Vagina (tissue), 2 donors: Measurements from ENCODE around the gene CLEC4G. TPM values are rescaled to one million over a fixed set of nuclear protein-coding genes. Genes with fewer than 3 reads are reported as not detected.

Experiments
- DNase-seq, 2 donors: peaks; one replicate each; pipeline ENCODE4 v3.0.0-alpha.2; 2017; ENCODE audit errors: extremely low spot score in 2 of 2
- H3K27ac ChIP-seq: fragments of 200-600 bp; sonication (generic); one replicate; pipeline ENCODE4 v1.5.1; 2019
- H3K27me3 ChIP-seq: fragments of 200-600 bp; sonication (generic); one replicate; pipeline ENCODE4 v1.5.1; 2019
- H3K36me3 ChIP-seq, 2 donors: fragments of 200-600 bp; sonication (generic); one replicate each; pipeline ENCODE4 v1.5.1; 2017 to 2019
- H3K4me1 ChIP-seq: fragments of 200-600 bp; sonication (generic); one replicate; pipeline ENCODE4 v1.5.1; 2019
- H3K4me3 ChIP-seq, 2 donors: fragments of 200-600 bp; sonication (generic); 1 replicate in 1 of 2; 2 replicates in 1 of 2; pipeline ENCODE4 v1.5.1; 2016 to 2019
- H3K9me3 ChIP-seq: fragments of 200-600 bp; sonication (generic); one replicate; pipeline ENCODE4 v1.5.1; 2019
- POLR2A ChIP-seq, 2 donors: fragments of 450-650 bp; IDR thresholded peaks; one replicate each; pipeline ENCODE4 v1.6.1; 2017; ENCODE audit warnings: antibody characterized with exemption in 2 of 2, mild to moderate bottlenecking in 2 of 2, moderate library complexity in 2 of 2
- POLR2AphosphoS5 ChIP-seq, 2 donors: sonication (generic); formaldehyde crosslinking; IDR thresholded peaks; one replicate each; pipeline ENCODE4 v1.9.0; 2017; ENCODE audit warnings: antibody characterized with exemption in 2 of 2, mild to moderate bottlenecking in 2 of 2, low read depth in 1 of 2; ENCODE audit not compliant: insufficient read depth in 1 of 2
- intact Hi-C: fragments of 100-400 bp; cut with DNase I; formaldehyde crosslinking; loops from one replicate; pipeline ENCODE4 v1.15.1; 2023
- total RNA-seq: library from RNA; depleted of rRNA; stranded (reverse); fragments of >200 nt; gene quantifications from one replicate; pipeline ENCODE4 v1.2.3, GENCODE V29; 2016
- TF ChIP-seq, protein P1 (sequence below), 3 experiments: fragments of 450-650 bp in 2 of 3; fragments of 200-600 bp in 1 of 3; sonication (generic) in 1 of 3; IDR thresholded peaks; one replicate each; pipeline ENCODE4 v1.5.1; 2017 to 2019; ENCODE audit warnings: antibody characterized with exemption in 3 of 3, mild to moderate bottlenecking in 2 of 3, moderate library complexity in 2 of 3

CLEC4G gene
- total RNA-seq, 1 donor from 2014 or later: 0.98 TPM

DNA sequence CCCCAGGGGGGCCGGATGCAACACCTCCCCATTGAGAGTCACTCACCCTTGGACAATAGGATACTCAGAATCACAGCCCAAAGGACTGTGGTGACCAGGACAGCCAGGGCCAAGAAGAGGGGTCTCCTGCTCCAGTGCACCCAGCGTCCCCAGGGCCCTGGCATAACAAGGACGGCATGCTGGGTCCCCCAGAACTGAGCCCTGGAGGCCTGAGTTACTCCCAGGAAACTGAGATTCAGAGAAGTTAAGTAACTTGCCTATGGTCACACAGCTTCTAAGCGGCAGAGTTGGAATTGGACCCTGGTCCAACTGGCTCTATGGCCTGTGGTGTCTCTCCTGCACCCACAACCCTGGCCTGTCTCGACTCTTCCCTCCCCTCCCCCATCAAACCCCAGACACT is 295 bp downstream of the CLEC4G start:
- intact Hi-C loops: no loop called here
- no peak for TF ChIP-seq POLR2A (IDR thresholded peaks at IDR 0.05)
- TF ChIP-seq POLR2AphosphoS5 (IDR thresholded peaks at IDR 0.05; ENCODE audit: insufficient read depth in 1 of 2, low read depth in 1 of 2): no peak
- TF ChIP-seq, protein P1, sequence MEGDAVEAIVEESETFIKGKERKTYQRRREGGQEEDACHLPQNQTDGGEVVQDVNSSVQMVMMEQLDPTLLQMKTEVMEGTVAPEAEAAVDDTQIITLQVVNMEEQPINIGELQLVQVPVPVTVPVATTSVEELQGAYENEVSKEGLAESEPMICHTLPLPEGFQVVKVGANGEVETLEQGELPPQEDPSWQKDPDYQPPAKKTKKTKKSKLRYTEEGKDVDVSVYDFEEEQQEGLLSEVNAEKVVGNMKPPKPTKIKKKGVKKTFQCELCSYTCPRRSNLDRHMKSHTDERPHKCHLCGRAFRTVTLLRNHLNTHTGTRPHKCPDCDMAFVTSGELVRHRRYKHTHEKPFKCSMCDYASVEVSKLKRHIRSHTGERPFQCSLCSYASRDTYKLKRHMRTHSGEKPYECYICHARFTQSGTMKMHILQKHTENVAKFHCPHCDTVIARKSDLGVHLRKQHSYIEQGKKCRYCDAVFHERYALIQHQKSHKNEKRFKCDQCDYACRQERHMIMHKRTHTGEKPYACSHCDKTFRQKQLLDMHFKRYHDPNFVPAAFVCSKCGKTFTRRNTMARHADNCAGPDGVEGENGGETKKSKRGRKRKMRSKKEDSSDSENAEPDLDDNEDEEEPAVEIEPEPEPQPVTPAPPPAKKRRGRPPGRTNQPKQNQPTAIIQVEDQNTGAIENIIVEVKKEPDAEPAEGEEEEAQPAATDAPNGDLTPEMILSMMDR (IDR thresholded peaks at IDR 0.05): no peak

DNA sequence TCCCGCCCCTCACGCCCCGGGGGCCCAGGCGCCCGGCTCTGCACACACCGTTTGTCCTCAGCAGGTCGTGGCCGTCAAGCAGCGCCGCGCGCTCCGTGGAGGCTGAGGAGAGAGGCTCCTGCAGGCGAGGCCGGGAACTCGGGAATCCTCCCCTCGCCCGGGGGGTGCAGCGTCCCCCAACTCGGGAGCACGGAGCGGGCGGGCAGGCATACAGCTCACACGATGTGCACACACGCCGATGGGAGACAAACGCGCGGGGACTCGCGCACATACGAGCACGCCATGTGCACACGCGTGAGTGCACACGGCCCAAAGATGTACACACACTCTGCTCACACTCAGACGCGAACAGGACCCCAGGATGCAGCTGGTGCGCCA is 703 bp downstream of the CLEC4G start:
- Histone ChIP-seq H3K9me3 (no peaks in the 10 kb centered on the region), H3K27me3 (peaks cover 7% of the 10 kb centered on the region), H3K4me3 (no peak overlapping the region), H3K4me1 (no peaks in the 10 kb centered on the region), H3K27ac (no peak overlapping the region), H3K36me3 (no peaks in the 10 kb centered on the region)
- TF ChIP-seq POLR2A (IDR thresholded peaks at IDR 0.05): no peak
- TF ChIP-seq, protein P1 (IDR thresholded peaks at IDR 0.05): no peak
- TF ChIP-seq POLR2AphosphoS5 (IDR thresholded peaks at IDR 0.05; ENCODE audit: insufficient read depth in 1 of 2, low read depth in 1 of 2): no peak
- intact Hi-C loops: no loop called here
- DNase-seq: no peak

More for the DNA sequence above, 295 bp downstream of the CLEC4G start:
- no peaks in the 10 kb centered on the region for H3K4me1 ChIP-seq
- H3K27ac ChIP-seq: no peak overlapping the region
- H3K36me3 ChIP-seq: no peaks in the 10 kb centered on the region
- peaks cover 7% of the 10 kb centered on the region for H3K27me3 ChIP-seq
- H3K9me3 ChIP-seq: no peaks in the 10 kb centered on the region
- DNase-seq: no peak
- no peak overlapping the region for H3K4me3 ChIP-seq

DNA sequence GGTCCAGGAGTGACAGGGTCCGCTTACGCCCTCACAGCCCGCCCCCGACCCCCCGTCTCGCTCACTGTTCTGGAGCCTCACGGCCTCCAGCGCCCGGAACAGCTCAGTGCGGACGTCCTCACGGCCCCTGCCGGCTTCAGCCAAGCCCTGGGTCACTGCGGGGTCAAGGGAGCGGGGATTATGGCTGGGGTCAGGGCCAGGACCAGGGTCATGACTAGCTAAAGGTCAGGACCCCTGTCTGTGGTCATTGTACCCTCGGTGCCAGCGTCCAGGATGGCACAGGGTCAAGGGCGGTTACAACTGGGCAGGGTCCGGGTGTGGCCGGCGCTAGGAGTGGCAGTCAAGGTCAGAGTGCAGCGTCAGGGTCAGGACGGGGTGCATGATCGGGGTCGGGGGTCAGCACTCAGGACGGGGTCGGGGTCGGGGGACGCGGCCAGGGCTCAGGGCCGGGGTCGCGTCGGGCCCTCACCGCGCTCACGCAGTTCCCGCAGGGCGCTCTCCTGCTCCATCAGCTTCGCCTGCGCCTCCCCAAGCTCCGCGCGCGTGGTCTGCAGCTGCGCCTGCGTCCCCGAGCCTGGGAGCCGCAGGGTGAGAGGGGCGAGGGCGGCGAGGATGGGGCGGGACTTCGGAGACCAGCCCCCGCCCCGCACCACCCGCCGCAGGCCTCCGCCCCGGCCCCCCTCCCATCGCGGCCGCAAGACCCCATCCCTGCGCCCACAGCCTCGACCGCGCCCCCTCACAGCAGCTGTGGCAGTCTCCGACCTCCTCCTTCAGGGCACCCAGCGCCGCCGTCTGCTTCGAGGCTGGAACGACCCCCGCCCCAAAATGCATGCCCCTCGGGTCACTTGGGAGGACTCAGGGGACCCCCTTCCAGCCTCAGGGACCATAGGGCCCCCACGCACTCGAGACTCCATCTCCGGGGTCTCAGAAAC is 1.4 kb downstream of the CLEC4G start:
- peaks cover 7% of the 10 kb centered on the region for H3K27me3 ChIP-seq
- no peaks in the 10 kb centered on the region for H3K9me3 ChIP-seq
- no peak overlapping the region for H3K27ac ChIP-seq
- TF ChIP-seq POLR2A (IDR thresholded peaks at IDR 0.05) (no peak), POLR2AphosphoS5 (IDR thresholded peaks at IDR 0.05; ENCODE audit: insufficient read depth in 1 of 2, low read depth in 1 of 2) (no peak)
- TF ChIP-seq, protein P1 (IDR thresholded peaks at IDR 0.05): no peak
- no peak for DNase-seq
- no peaks in the 10 kb centered on the region for H3K36me3 ChIP-seq
- H3K4me3 ChIP-seq: no peak overlapping the region
- intact Hi-C loops: no loop called here
- H3K4me1 ChIP-seq: no peaks in the 10 kb centered on the region

DNA sequence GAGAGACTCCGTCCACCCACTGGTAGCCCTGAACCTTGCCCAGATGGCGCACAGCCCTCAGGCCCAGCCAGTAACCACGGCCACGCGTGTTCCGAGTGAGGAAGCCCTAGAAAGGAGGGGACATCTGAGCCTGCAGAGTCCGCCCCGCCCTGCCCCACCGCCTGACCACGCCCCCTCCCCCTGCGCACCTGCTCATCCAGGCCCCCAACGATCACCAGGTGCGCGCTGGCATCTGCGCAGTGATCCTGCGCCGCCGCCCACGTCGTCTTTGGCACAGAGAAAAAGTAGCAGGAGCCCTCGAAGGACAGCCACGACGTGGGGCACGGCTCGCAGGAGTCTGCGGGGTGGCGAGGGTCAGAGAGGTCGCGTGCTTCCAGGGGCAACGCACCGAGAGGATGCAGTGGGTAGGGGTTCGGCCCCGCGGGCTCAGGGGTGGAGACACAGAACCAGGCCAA is 2.1 kb downstream of the CLEC4G start:
- peaks cover 7% of the 10 kb centered on the region for H3K27me3 ChIP-seq
- intact Hi-C loops: no loop called here
- H3K36me3 ChIP-seq: no peaks in the 10 kb centered on the region
- no peak for DNase-seq
- H3K9me3 ChIP-seq: no peaks in the 10 kb centered on the region
- no peaks in the 10 kb centered on the region for H3K4me1 ChIP-seq
- no peak overlapping the region for H3K27ac ChIP-seq
- TF ChIP-seq POLR2AphosphoS5 (IDR thresholded peaks at IDR 0.05; ENCODE audit: insufficient read depth in 1 of 2, low read depth in 1 of 2): no peak
- TF ChIP-seq, protein P1 (IDR thresholded peaks at IDR 0.05): no peak
- TF ChIP-seq POLR2A (IDR thresholded peaks at IDR 0.05): no peak
- no peak overlapping the region for H3K4me3 ChIP-seq

DNA sequence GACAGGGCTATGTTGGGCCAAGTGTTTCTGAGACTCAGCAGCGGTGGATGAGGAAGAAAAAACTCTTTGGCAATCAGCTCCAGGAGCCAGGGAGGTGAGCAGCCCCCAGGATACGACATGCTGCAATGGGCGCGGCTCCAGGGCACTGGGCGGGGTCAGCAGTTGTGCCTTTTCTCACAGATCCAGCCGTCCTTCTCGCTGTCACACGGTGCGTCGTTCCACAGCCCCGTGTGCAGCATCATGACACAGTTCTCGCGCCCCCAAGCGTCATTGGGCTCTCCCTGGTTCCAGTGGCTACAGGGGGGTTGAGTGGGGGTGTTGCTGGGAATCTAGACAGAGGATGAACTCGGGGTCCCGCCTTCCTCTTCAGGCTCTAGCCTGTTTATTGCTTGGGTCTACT is 2.7 kb downstream of the CLEC4G start:
- Histone ChIP-seq H3K4me1 (no peaks in the 10 kb centered on the region), H3K36me3 (no peaks in the 10 kb centered on the region), H3K27ac (no peak overlapping the region), H3K27me3 (peaks cover 7% of the 10 kb centered on the region), H3K4me3 (no peak overlapping the region), H3K9me3 (no peaks in the 10 kb centered on the region)
- intact Hi-C loops: no loop called here
- DNase-seq: no peak
- TF ChIP-seq POLR2AphosphoS5 (IDR thresholded peaks at IDR 0.05; ENCODE audit: insufficient read depth in 1 of 2, low read depth in 1 of 2): no peak
- TF ChIP-seq, protein P1 (IDR thresholded peaks at IDR 0.05): no peak
- no peak for TF ChIP-seq POLR2A (IDR thresholded peaks at IDR 0.05)
